HG03571 (cell line): ENCODE data around the gene PLPP3.
"Not testable (repeated sequence)": the region's sequence is repeated elsewhere in the genome, so short reads cannot be mapped to it uniquely, and the experiment has no call there.

Source experiments
- ATAC-seq: cut with Tn5 transposase; IDR thresholded peaks from one replicate; pipeline ENCODE4 v1.9.1; 2021; ENCODE audit not compliant: unreplicated experiment

PLPP3 gene

GRCh38 chr1:56578963-56579875, at the start of gene PLPP3:
PLPP3 (minus strand) TSS chr1:56579563; CDS start chr1:56579016, 547 bp downstream.
- no peak for ATAC-seq

DNA sequence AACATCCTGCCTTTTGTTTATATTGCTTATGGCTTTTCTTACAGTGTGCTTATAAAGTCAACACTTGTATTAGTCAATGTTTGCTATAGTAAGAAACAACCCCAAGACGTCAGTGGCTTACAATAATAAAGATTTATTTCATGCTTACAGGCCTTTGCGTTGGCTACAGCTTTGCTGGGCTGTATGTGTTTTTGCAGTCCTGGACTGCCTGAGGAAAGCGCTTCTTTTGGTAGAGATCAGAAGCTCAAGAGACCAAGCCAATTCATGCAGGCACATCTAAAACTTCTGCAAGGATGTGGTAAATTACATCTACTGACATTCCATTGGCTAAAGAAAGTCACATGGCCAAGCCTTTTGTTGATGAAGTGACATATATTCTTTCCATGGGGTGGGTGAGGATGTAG, 48.3 kb upstream of the PLPP3 start:
- ATAC-seq, result no peak

DNA sequence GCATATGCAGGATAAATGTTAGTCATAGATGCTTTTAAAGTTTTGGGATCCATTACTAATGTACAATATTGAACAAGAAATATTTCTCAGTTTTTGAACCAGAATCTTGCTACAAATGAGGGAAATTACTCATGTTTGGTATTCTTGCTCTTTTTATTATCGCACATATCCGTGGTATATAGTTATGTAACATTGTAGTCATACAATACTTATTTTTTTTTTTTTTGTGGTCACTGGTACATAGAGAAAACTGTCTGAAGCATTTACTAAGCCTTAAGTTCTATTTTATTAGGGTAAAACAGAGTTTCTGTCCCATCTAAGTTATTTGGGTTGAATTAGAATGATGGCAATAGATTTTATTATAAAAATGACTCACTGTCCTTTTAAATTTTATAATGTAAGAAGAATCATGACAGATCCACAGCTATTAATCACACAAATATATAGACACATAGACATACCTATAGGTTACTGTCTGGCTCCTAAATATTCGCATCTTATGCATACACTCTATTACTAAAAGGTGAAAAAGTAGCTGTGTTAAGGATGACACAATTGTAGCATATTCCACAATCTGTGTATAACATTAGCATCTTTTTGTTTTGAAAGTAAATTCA, 47.8 kb upstream of the PLPP3 start:
- ATAC-seq, result no peak

GRCh38 chr1:56626546-56626945, 47.2 kb upstream of the PLPP3 start:
- no peak for ATAC-seq

- ATAC-seq, result no peak
Measured at GRCh38 chr1:56625819-56626440, 46.6 kb upstream of the PLPP3 start.

GRCh38 chr1:56617141-56617540, 37.8 kb upstream of the PLPP3 start:
- ATAC-seq, result no peak

- ATAC-seq, result not testable (repeated sequence)
Measured at GRCh38 chr1:56610770-56611169, 31.4 kb upstream of the PLPP3 start.

DNA sequence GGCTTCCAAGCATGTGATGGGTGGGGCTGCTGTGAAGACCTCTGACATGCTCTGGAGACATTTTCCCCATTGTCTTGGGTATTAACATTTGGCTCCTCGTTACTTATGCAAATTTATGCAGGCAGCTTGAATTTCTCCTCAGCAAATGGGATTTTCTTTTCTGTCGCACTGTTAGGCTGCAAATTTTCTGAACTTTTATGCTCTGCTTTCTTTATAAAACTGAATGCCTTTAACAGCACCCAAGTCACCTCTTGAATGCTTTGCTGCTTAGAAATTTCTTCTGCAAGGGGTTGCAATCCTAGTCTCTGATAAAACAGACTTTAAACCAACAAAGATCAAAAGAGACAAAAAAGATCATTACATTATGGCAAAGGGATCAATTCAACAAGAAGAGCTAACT, 30.7 kb upstream of the PLPP3 start:
- ATAC-seq, result not testable (repeated sequence)

GRCh38 chr1:56595397-56596191, 16.2 kb upstream of the PLPP3 start:
- ATAC-seq, result not testable (repeated sequence)

GRCh38 chr1:56591909-56592308, 12.5 kb upstream of the PLPP3 start:
- ATAC-seq, result no peak

- no peak for ATAC-seq
Measured at GRCh38 chr1:56590520-56591011, 11.2 kb upstream of the PLPP3 start.

DNA sequence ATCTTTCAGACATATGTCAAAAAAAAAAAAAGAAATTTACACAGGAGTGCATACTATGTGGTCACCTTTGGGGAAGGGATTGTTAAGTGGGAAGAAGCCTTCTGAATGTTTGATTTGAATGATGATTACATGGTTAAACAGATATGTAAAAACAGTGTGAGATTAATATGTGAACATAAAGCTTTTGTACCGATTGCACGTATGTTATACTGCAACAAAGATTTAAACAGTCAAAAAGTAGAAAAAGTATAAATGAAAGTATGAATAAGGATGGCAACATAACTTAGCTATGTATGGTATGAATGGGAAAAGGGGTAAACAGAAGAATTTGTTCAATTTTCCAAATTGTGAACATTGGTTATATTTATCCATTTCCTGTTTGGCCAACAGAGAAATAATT, 10.0 kb upstream of the PLPP3 start:
- no peak for ATAC-seq

DNA sequence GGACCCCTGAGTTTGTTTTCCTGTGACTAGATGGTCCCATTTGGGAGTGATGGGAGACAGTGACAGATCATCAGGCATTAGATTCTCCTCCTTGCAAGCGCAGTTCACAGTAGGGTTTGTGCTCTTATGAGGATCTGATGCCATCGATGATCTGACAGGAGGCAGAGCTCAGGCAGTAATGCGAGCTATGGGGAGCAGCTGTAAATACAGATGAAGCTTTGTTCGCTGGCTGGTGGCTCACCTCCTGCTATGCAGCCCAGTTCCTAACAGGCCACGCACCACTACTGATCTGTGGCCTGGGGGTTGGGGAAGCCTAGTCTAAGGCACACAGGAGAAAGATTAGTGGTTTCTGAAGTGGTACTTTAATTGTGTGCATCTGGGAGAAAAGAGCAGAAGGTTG, 7.1 kb upstream of the PLPP3 start:
- ATAC-seq, result no peak

GRCh38 chr1:56585985-56586384, 6.6 kb upstream of the PLPP3 start:
- ATAC-seq, result no peak

GRCh38 chr1:56584910-56585528, 5.7 kb upstream of the PLPP3 start:
- peak; percentile 53 for ATAC-seq

DNA sequence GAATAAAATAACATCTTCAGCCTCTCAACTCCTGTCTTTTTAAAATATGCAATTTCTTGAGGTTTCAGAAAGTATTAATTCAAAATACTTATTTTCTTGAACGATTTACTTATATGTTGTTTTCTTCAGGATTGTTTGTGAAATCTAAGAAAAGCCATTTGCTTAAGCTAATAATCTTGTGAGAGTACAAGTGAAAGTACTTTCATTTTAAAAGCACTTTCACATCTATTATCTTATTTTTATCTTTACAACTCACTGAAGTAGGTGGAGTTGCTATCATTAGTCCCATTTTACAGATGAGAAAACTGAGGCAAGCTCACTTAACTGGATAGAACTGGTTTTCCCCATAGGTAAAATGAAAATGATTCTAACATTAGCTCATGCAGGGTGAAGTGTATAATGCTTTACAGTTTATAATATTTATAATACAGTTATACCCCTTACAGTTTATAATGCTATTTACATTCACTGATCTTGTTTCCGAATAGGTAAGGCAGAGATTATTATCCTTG, 4.7 kb upstream of the PLPP3 start:
- ATAC-seq, result no peak

DNA sequence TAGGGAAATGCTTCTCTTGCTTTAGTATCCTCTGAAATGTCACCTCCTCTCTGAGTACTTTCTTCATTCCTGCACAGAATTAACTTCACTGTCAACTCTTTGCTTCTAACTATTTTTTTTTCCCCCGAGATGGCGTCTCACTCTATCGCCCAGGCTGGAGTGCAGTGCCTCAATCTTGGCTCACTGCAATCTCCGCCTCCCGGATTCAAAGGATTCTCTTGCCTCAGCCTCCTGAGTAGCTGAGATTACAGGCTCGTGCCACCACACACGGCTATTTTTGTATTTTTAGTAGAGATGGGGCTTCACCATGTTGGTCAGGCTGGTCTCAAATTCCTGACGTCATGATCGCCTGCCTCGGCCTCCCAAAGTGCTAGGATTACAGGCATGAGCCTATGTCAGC, 1.4 kb upstream of the PLPP3 start:
- ATAC-seq, result no peak

DNA sequence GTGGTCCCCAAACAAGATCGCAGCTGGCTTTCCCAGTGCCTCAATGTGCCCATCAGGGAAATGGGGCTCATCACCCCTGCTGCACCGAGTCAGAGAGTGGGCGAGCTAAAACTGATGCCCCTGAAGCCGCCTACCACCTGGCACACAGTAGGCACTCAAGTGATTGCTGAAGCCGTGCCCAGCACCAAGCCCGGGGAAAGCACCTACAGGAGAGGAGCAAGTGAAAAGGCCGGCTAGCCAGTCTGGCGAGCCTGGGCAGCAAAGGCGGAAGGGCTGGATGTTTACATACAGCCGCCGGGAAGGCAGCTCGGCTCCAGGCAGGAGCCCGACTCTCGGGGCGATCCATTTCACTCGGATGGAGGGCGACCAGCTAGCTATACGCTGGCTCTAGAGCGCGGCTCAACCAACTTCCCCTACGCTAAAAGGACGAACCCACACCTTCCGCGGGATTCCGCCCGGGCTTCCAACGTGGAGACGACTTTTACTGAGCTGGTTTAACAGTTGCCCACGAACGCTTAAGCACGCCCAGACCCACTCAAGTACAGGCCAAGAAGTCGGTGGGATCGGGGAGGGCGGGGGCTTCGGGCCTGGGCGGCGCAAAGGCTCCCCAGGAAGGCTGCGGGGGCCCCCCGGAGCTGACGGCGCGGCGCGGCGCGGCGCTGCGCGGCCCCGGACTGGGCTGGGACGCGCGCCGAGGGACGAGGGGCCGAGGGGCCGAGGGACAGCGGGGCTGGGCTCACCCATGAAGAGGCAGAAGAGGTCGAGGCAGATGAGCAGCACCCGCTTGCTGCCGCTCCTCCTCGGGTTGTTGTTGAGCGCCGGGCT, 1.0 kb downstream of the PLPP3 start:
- ATAC-seq, result no peak

GRCh38 chr1:56577406-56578137, 1.8 kb downstream of the PLPP3 start:
- ATAC-seq, result no peak
